Endodermal cell (in vitro differentiated cells): Measurements from ENCODE around the gene CERS5. TPM values are rescaled to one million over a fixed set of nuclear protein-coding genes. Genes with fewer than 3 reads are reported as not detected.

Source experiments
- DNase-seq: peaks from one replicate; pipeline ENCODE4 v3.0.0-alpha.2; 2017
- H3K27ac ChIP-seq: 2 replicates; pipeline ENCODE4 v1.5.1; 2013; ENCODE audit warnings: mild to moderate bottlenecking, low read depth, low read length, moderate library complexity
- H3K27me3 ChIP-seq: 2 replicates; pipeline ENCODE4 v1.6.1; 2013; ENCODE audit warnings: mild to moderate bottlenecking, low read length, moderate library complexity; ENCODE audit not compliant: insufficient read depth, control insufficient read depth, poor library complexity, severe bottlenecking
- H3K36me3 ChIP-seq: 2 replicates; pipeline ENCODE4 v1.7.0; 2013; ENCODE audit warnings: mild to moderate bottlenecking, low read length, moderate library complexity; ENCODE audit not compliant: control insufficient read depth, insufficient read depth
- H3K4me1 ChIP-seq: one replicate; pipeline ENCODE4 v1.7.0; 2013; ENCODE audit warnings: low read length; ENCODE audit not compliant: control insufficient read depth, insufficient read depth
- H3K4me3 ChIP-seq: 2 replicates; pipeline ENCODE4 v1.5.1; 2013; ENCODE audit warnings: mild to moderate bottlenecking, low read length, moderate library complexity
- H3K9ac ChIP-seq: 2 replicates; pipeline ENCODE4 v1.6.1; 2013; ENCODE audit warnings: mild to moderate bottlenecking, low read length, moderate library complexity; ENCODE audit not compliant: poor library complexity, severe bottlenecking; ENCODE audit errors: extremely low read depth
- H3K9me3 ChIP-seq: 2 replicates; pipeline ENCODE4 v1.6.1; 2013; ENCODE audit warnings: mild to moderate bottlenecking, low read length, moderate library complexity; ENCODE audit not compliant: control insufficient read depth
- H3K27ac Mint-ChIP-seq: 2 replicates; pipeline ENCODE4 v1.8.0; 2020; ENCODE audit warnings: mixed read lengths
- H3K27me3 Mint-ChIP-seq: 2 replicates; pipeline ENCODE4 v1.8.0; 2021; ENCODE audit warnings: mild to moderate bottlenecking, mixed read lengths; ENCODE audit not compliant: insufficient read depth
- H3K36me3 Mint-ChIP-seq: 2 replicates; pipeline ENCODE4 v1.8.0; 2020; ENCODE audit warnings: low read depth, mixed read lengths
- H3K4me1 Mint-ChIP-seq: 2 replicates; pipeline ENCODE4 v1.8.0; 2020; ENCODE audit warnings: mixed read lengths
- H3K4me3 Mint-ChIP-seq: 2 replicates; pipeline ENCODE4 v1.8.0; 2020; ENCODE audit warnings: mild to moderate bottlenecking, moderate library complexity, mixed read lengths
- H3K9me3 Mint-ChIP-seq: 2 replicates; pipeline ENCODE4 v1.8.0; 2020; ENCODE audit warnings: mild to moderate bottlenecking, mixed read lengths
- CTCF ChIP-seq: fragments of 200-600 bp; sonication (generic); conservative IDR thresholded peaks from 2 replicates; pipeline ENCODE4 v1.5.0; 2021; ENCODE audit warnings: antibody characterized with exemption, mild to moderate bottlenecking
- WGBS, 2 experiments: methylation state at CpG; one replicate each; pipeline versions ENCODE4 v1.1.5 to v1.1.7; 2013; ENCODE audit warnings: missing lambda C conversion rate in 2 of 2, mixed read lengths in 1 of 2; ENCODE audit not compliant: insufficient coverage in 1 of 2, insufficient read length in 1 of 2; 5-methylcytosine and 5-hydroxymethylcytosine counted together
- total RNA-seq, 2 donors: library from RNA; stranded (reverse); fragmentation: NEBNext Ultra II Directional in 1 of 2; extraction: Animal tissue kit (Norgen Biotek cat#: 25700) in 1 of 2; gene quantifications; 2 replicates in 1 of 2; 3 replicates in 1 of 2; pipeline ENCODE4 v1.2.1, GENCODE V29; 2021

The CERS5 gene
- total RNA-seq, 2 donors from 2014 or later, result 59.7 to 65.5 TPM

DNA sequence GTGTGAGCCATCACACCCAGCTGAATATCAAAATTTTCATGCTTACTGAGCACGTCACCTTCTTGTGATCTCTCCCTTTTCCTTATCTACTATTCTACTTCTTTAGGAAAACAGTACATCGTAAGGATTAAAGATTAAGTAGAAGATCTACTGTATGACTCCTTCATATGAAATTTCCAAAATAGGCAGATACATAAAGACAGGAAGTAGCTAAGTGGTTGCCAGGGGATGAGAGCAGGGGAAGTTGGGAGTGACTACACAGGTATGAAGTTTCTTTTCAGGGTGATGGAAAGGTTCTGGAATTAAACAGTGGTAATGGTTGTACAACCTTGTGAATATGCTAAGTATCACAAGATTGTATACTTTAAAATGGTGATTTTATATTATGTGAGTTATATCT lies 36.5 kb upstream of the CERS5 start:
- Histone ChIP-seq H3K9ac (no peak overlapping the region), H3K4me1 (no peaks in the 10 kb centered on the region), H3K27me3 (no peaks in the 10 kb centered on the region), H3K27ac (no peak overlapping the region), H3K4me3 (no peak overlapping the region), H3K9me3 (no peaks in the 10 kb centered on the region), H3K36me3 (peaks cover 61% of the 10 kb centered on the region)
- peaks cover 43% of the 10 kb centered on the region for H3K36me3 Mint-ChIP-seq
- DNase-seq, result no peak
- H3K27ac Mint-ChIP-seq, result no peak overlapping the region
- 100% methylated on average over 2 of the region's 2 CpGs; no CpG with 5 or more reads in 1 of the 2 experiments for WGBS, 2 experiments
- no peak for TF ChIP-seq CTCF
- H3K27me3 Mint-ChIP-seq, result no peaks in the 10 kb centered on the region
- H3K4me1 Mint-ChIP-seq, result peaks cover 9% of the 10 kb centered on the region
- H3K9me3 Mint-ChIP-seq, result no peaks in the 10 kb centered on the region
- no peak overlapping the region for H3K4me3 Mint-ChIP-seq

DNA sequence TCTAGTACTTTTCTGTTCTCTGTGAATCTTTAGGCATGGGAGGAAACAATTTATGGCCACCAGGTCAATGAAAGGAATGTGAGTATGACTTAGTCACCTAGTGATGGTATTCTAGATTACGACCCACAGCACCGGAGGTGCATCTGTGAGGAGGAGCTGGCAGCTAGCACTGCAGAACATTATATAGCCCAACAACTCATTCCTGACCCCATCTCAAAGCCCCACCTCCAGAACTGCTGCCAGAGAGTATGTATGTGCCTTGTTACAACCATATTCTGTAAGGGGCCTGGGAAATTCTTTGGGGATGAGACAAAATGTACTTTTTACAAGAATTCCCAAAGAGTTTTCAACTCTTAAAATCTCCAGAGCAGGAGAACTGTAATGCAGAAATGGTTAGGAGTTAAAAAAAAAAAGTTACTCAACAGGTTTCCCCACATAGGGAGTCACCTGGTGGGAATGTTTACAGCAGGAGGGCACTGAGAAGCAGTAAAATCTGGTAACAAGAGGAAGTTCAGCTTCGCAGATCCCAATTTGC lies 34.9 kb upstream of the CERS5 start:
- Mint-ChIP-seq H3K36me3 (peaks cover 52% of the 10 kb centered on the region), H3K4me1 (peaks cover 12% of the 10 kb centered on the region), H3K27ac (peak overlapping the region; percentile 91), H3K9me3 (no peaks in the 10 kb centered on the region), H3K4me3 (no peak overlapping the region), H3K27me3 (no peaks in the 10 kb centered on the region)
- Histone ChIP-seq H3K36me3 (peaks cover 70% of the 10 kb centered on the region), H3K27me3 (no peaks in the 10 kb centered on the region), H3K9ac (no peak overlapping the region), H3K4me3 (no peak overlapping the region), H3K4me1 (no peaks in the 10 kb centered on the region), H3K9me3 (no peaks in the 10 kb centered on the region), H3K27ac (no peak overlapping the region)
- 85 to 93% methylated on average over 3 of the region's 3 CpGs for WGBS, 2 experiments
- TF ChIP-seq CTCF, result no peak
- peak; percentile 77 for DNase-seq

DNA sequence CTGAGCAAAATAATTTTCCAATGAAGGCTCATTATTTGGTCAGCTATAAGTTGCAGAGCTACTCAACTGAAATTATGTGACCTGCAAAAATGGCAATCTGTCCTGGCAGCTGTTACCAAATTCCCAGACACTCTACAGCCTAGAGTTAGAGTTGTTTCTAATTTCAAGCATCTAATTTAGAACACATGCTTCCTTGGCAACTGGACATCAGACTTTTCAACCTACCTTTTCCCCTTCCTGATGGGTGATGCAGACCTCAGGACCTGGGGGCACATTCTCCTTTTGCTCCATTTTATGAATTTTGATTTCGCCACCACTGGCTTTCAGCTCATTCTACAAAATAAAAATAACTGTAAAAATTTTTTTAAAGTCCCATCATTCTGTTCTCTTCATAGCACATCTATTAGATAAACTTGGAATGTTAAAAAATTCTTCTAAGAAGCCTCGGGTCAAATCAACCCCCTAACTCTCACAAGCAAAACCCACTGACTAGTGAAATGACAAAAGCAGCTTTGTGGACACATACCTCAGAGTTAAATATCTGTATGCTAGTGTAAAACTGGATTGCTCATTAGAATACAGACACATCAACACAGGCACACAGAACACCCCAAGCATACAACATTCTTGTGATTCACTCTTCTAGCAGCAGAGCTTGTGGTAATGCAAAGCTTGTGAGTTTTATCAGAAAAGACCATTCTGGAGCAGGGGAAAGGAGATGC lies 33.5 kb upstream of the CERS5 start:
- peaks cover 83% of the 10 kb centered on the region for H3K36me3 ChIP-seq
- 100% methylated on average over 1 to 2 of the region's 2 CpGs for WGBS, 2 experiments
- no peak overlapping the region for H3K27ac ChIP-seq

More for the DNA sequence above, 33.5 kb upstream of the CERS5 start:
- no peak for DNase-seq
- Mint-ChIP-seq H3K27ac (peak overlapping the region; percentile 4), H3K27me3 (no peaks in the 10 kb centered on the region), H3K4me1 (peaks cover 12% of the 10 kb centered on the region), H3K9me3 (no peaks in the 10 kb centered on the region), H3K4me3 (no peak overlapping the region), H3K36me3 (peaks cover 58% of the 10 kb centered on the region)
- H3K4me1 ChIP-seq, result no peaks in the 10 kb centered on the region
- no peak overlapping the region for H3K4me3 ChIP-seq
- H3K9ac ChIP-seq, result no peak overlapping the region
- no peaks in the 10 kb centered on the region for H3K9me3 ChIP-seq
- TF ChIP-seq CTCF, result no peak
- H3K27me3 ChIP-seq, result no peaks in the 10 kb centered on the region
